ENCODE results near the gene VSIG8.

VSIG8 gene

DNA sequence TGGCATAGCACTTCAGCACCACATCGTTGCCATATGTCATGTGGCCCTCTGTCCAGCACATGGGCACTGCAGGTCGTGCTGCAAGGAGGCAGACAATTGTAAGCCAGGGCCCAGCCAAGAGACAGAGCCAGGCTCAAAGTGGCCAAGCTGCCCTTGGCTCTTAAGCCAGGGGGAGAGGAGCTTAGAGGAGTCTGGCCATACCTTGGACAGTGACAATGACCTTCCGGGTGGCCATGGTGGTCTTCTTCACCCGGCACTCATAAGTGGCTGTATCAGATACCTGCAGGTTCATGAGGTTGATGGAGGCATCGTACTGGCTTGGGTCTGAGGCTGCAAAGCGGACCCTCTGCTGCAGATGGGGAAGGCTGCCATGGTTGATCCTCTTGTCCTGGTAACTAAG lies 4.6 kb downstream of the VSIG8 start:
- no peak for DNase-seq (ENCODE audit: low read depth)

DNA sequence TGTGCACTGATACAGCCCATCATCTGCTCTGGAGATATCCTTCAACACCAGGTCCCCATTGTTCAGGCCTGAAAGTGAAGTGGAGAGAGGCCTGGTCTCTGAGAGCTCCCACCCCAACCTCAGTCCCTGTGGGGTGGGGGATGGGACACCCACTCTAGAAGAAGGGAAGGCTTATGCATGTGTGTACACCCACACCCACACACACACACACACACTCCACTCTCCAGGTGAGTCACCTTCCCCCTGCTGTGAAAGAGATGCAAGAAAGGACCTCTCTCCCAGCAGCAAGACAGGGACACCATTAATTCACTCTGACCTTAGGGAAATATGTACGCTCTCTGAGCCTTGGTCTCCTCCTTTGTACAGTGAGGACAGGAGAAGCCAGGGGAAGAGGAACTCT lies 5.9 kb downstream of the VSIG8 start:
- no peak for DNase-seq (ENCODE audit: low read depth)

DNA sequence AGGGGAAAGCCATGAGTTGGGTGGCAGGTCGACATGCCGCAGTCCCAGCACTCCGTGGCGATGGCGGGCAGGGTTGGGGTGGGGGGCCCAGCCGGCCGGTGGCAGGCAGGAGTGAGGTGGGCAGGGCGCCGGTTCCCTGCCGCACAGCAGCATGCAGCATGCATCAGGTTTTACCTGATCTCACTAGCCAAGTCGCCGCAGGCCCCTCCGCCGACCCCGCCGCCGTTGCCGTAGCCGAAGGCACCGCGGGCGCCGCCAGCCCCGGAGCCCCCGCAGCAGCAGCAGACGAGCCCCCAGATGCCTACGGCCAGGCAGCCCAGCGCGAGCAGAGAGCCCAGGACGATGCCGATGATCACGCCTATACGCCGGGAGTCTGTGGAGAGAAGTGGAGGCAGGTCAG lies 6.7 kb downstream of the VSIG8 start:
- no peak for DNase-seq (ENCODE audit: low read depth)

DNA sequence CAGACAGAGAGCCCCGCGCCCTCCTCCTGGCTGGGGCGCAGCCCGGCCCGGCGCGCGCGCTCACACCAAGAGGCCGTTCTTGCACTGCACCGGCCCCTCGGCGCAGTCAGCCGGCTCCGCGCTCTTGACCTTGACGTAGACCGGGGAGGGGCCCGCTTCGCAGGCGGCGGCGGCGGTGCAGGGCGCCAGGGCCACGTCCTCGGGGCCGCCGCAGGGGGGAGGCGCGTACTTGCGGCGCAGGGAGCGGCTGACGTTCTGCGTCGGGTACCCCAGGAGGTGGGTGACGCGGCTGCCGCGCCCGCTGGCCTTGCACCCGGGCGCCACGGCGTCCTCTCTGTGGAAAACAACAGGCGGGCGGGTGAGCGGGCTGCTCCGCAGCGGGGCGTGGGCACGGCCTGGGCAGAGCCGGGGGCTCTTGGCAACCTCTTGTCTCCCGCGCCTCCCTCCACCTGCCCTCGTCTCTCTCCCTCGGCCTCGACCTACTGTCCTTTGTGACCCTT lies 7.7 kb downstream of the VSIG8 start:
- peak; percentile 45 for DNase-seq (ENCODE audit: low read depth)

DNA sequence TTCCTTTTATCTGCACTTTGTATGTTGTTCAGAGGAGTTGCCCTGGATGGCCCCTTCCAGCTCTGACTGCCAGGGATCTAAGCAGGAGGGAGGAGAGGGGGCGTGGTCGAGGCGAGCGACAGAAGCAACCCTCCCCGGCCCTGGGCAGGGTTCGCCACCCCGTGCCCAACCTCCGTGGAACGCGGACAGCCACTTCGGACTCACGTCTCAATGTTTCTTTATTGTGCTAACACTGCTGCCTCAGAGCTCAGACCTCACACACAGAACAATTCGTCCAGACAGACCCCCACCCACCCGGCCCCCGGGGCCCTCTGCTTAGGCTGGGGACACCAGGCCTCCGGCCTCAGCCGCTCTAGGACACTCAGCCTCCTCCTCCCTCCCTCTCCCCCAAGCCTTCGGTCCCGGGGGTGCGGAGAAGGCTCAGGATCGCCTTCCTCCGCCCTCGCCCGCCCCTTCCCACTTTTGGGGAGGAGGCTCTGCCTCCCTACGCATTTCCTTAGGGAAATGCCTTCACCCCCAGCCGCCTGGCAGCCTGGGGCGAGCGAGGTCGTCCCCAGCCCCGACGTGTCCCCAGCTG lies 8.3 kb downstream of the VSIG8 start:
- DNase-seq (ENCODE audit: low read depth) = no peak

DNA sequence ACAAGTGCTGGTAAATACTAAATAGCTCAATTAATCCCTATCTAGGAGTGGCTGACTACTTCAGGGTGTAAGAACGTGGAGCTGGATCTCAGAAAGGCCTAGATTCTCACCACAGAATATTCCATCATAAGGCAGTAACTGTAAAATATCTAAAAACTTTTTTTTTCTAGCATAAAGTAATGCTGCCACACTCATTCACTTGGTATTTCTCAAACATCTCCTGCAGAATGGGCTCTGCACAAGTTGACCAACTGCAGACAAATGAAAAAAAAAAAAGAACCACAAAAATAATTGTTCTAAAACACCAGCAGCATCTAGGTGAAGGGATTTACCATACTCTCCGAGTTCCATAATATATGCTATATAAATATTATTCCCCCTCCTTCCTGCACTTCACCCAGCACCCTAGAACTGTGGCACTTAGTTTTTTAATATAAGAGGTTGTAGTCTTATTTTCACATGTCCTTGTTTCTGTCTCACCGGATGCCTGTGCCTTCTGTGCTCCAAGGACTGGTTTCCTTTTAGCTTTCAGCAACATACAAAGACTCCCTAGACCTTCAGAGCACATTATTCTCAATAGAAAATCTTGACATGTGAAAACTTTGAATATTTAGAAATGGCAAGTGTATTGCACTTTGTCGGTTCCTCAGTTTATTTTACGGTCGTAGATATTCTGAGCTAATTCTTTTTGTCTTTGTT lies 8.9 kb downstream of the VSIG8 start:
- no peak for DNase-seq (ENCODE audit: low read depth)

DNA sequence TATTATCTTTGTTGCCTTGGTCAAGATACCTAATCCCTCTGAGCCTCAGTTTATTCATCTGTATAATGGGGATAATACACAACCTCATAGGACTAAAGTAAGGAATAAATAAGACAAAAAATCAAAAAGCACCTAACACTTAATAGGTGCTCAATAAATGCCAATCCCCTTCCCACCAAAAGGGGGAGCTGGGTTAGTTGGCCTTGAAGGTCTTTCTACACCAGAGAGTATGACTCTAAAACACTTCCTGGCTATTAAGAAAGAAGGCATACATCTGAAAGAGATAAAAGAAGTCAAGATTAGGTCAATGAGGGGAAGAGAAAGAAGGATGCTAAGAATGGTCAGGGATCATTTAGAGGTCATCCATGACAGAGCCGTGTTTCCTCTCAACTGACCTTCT lies 11.1 kb downstream of the VSIG8 start:
- DNase-seq (ENCODE audit: low read depth) = no peak

DNA sequence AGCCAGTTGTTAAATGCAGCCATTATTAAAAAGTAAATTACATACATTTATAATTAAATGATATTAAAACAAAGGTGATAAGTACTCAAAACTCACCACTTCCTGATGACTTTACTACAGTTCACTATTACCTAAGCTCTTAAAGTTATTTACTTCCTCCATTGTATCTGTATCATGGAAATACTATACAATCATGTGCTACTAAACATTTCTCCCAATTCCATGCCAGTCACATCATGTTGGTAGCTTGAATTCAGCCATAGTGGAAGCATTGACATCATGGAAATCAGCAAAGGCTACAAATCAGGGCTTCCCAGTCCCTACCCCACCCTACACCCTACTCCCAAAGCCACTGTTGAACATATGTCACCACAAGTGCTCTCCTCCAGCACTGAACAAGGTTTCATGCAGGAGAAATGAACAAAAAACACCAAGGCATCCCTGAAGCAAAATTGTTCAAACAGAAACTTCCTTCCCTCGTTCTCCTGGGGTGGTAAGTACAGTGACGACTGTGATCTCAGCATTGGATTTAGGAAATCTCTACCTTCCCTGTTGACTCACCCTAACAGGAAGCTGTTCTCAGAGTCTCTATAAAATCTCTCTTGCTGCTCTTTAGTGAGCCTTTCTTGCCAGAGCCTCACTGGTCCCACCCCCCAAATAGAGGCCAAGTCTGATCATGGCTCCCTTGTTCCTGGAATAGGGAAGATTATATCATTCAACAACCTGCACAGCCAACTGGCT lies 12.7 kb downstream of the VSIG8 start:
- no peak for DNase-seq (ENCODE audit: low read depth)

DNA sequence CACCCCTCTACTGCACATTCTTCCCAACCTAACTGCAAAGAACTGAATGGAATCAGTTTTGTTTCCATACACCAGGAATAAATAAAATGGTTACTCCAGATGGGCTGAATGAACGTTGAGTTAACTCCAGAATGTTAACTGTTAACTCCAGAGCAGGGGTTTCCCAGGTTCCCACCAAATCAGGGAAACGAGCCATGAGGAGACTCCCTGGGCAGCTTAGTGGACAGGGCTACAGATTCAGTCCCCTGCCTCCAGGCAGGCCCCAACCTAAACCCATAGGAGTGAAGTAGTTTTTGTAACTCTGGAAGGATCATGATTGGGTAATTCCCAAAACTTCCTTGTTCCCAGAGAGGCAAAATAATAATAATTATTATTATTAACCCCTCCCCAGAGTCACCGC lies 14.1 kb downstream of the VSIG8 start:
- DNase-seq (ENCODE audit: low read depth) = no peak

DNA sequence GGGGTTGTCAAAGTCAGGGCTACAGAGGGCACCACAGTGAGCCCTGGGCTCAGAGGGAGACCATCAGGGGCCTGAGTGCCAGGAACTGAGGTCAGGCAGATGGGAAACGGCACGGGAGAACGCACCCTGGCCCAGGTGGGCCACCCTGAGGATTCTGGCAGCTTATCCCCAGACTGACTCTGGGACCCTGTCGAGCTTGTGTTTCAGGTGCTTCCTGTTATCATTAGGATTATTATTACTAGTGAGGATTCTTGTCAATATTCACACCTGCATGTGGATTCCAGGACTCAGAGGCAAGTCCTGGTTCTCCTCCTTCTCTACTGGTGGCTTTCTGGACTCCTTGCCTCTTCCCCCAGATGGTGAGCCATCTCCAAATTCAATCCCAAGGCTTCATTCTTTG lies 15.2 kb downstream of the VSIG8 start:
- no peak for DNase-seq (ENCODE audit: low read depth)

DNA sequence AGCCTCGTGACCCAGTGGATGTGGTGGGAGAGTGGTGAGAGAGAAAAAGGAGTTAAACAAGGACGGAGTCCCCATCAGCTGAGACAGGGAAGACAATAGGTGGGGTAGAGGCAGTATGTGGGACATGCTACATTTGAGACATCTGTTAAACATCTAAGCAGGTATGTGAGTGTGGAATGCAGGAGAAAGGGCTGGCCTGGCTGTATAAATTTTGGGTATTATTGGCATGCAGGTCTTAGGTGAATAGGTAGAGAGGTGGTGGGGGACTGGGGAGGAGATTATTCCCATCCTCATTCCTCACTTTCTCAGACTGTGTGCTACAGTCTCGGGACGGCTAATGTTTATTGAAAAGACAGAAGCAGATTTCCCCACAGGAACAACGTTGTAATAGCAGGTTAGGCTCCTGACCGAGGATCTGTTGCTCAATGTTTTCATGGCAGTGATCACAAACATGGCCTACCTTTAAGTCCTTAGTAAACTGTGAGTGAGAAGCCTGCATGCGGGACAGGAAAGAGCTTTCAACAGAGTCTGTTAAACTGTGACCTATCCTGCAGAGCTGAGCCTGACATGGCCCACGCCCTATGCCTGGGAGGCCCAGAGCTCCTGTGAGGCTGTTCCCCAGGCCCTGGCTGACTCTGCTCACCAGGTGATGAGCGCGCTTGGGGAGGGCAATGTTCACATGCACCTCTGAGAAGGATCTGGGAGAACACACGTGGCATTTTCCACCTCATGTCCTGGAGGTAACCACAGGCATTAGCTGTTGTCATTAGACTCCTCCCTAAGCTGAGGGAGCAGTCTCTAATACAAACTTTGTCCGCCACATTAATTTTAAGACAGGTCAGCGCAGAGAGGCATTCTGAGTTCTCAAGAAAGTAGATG lies 16.5 kb downstream of the VSIG8 start:
- no peak for DNase-seq (ENCODE audit: low read depth)

DNA sequence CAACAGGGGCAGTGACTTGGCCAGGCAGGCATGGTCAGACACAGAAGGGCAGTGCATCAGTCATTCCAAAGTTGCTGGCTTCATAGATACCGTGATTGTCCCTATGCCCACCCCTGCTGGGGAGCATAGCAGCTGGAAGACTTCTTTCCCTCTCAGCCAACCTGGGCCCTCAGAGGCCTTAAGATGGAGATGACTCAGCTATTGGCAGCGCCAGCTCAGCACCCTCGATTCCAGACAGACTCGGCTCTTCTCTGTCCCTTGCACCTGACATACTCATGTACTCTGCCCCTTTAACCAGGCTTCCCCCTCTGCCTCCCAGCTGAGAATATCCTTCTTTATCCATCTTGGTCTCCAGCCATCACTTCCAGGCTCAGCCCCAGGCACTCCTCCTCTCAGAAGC lies 19.0 kb downstream of the VSIG8 start:
- DNase-seq (ENCODE audit: low read depth) = no peak

DNA sequence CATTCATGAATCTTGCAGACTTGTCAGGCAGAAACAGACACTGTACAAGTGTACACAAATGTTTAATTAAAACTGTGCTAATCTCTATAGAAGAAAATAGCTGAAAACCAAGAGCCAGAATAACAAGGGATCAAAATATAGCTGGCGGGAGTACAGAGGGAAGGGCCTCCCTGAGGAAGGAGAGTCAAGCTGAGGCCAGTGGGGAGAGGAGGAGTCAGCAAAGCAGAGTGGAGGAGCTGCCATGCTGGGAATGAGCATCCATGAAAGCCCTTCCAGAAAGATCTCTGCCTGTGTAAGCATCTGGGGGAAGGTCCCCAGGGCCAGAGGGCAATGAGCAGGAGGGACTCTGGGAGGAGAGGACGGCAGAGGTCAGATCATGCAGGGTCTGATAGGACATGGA lies 20.7 kb downstream of the VSIG8 start:
- DNase-seq (ENCODE audit: low read depth) = no peak

DNA sequence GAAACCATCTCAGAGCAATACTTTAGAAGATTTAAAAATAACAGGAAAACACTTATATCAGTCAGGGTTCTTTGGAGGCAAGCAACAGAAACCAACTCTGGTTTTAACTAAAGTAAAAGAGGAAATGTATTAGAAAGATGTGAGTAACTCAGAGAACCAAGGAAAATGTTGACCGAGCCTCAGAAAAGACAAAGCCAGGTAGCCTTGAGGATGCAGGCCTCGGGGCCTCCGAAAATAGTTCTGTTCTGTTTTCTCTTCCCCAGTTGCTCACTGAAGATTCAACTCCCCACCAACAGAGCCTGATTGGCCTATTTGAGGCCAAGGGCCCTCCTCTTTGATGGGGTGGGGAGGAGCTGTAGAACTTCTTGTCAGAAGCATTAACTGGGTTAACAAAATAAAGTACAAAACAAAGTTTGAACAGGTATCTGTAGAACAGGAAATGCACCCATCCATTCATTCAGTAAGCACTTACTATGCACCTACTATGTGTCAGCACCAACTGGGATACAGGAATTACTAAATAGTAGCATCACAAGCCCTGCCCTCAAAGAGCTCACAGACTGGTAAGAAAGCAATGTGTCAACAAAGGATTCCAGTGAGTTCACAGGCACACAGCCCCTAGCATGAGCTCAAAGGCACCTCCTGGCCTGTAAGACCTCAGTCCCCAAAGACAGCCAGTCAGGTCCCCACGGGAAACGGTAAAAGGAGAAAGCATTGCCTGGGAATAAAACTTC lies 23.2 kb downstream of the VSIG8 start:
- DNase-seq (ENCODE audit: low read depth) = no peak

DNA sequence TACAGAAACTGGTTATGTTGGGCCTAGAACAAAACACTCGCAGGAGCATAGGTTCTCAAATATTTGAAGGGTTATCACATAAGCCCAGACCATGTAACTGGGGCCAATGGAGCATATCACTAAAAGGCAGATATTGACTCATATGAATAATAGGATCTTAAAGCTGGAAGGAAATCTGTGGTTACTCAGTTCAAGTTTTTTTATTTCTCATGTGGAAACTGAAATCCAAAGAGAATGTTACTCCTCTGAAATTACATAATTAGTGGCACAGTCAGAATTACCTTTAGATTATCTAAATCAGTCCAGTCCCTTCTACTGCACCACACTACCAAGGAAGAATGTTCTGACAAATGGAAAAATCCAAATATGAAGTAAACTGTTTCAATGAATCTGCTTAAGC lies 23.7 kb downstream of the VSIG8 start:
- DNase-seq (ENCODE audit: low read depth) = no peak

DNA sequence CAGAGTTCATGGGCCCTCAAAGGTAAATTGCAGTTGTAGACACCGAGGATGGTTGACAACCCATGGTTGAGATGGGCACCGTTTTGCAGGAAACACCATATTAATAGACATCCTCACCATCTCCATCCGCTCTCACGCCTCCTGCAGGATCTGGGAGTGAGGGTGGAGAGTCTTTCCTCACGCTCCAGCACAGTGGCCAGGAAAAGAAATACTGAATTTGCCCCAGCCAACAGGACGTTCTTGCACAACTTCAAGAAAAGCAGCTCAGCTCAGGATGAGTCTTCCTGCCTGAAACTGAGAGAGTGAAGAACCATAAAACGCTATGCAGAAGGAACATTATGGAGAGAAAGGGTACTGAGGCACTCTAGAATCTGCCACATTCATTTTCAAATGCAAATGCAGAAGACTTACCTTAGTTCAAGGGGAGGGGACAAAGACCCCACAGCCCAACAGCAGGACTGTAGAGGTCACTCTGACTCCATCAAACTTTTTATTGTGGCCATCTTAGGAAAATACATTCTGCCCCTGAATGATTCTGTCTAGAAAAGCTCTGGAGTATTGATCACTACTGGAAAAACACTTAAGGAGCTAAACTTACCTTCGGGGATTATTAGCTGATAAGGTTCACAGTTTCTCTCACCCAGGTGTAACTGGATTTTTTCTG lies 26.5 kb downstream of the VSIG8 start:
- DNase-seq (ENCODE audit: low read depth) = no peak

DNA sequence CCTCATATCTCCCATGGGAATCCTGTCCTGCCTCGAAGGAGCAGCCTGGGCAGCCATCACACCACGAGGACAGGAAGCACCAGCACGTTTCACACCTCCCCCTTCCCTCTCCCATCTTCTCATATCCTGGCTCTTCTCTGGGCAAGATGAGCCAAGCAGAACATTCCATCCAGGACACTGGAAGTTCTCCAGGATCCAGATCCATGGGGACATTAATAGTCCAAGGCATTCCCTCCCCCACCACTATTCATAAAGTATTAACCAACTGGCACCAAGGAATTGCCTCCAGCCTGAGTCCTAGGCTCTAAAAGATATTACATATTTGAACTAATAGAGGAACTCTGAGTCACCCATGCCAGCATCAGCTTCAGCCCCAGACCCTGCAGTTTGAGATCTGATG lies 27.1 kb downstream of the VSIG8 start:
- no peak for DNase-seq (ENCODE audit: low read depth)

DNA sequence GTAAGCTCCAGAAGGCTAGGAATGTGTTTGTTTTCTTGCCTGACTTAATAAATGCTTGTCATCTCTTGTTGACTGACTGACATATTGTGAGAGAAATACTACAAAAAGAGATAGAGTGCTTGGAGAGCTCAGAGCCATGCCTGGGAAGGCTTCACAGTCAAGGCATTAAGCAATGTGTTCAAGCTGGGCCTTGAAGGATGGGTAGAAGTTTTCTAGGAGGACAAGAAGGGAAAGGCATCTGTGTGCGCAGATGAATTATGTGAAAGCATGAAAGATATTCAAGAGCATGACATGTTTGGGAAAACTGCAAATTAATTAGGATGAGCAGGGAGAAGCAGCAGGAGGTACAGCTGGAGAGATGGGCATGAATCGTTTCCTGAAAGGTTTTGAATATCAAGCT lies 30.1 kb downstream of the VSIG8 start:
- DNase-seq (ENCODE audit: low read depth) = no peak

DNA sequence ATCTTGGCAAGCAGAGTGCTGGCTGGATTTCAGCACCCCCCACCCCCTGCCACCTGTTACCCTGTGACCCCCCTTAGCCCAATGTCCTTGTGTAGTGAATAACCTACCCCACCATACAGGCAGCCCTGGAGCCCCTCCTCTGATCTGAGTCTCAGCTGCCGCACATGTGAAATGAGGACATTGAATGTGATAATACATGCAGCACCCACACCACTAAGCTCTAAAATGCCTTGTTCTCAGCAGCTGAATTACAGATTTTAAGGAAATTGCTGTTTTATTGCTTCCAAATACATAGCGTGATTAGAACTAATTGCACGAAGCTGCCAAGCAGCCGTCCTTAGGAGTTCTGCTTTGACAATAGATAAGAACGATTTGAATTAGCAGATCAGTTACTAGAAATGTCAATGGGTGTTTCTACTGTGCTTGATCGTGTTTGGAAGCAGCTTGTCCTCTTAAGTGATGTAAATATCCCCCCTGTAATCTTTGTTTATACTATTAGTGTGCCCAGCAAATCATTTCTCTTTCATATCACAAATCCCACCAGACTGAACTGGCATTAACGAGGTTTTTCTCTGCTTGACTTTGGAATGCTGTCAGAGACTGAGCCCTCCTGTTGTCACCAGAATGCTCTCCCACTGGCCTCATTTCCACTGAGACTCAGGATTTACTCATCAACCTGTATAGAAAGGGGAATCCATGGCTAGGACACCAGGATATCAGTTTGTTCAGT lies 30.9 kb downstream of the VSIG8 start:
- DNase-seq (ENCODE audit: low read depth) = no peak

DNA sequence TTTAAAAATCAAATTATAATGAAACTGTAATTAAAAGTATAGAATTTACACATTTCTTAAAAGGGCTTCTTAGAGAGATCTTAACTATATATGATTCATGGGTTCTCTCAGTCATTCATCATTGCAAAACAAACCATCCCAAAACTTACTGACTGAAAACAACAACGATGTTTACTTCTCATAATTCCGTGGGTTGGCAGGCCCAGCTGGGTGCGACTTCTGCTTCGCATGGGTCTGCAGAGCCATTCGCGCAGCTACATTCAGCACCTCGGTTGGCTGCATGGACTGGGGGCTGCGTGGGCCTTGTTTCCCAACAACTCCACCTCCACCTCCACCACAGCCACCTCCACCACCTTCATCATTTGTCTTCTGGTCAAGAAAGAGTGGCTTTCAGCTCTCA lies 31.7 kb downstream of the VSIG8 start:
- DNase-seq (ENCODE audit: low read depth) = no peak
